GM12878 (cell line): Measurements from ENCODE around the gene ZNF335. TPM values are rescaled to one million over a fixed set of nuclear protein-coding genes. Genes with fewer than 3 reads are reported as not detected.

Experiments
- CBX5 ChIP-seq: sonication (generic); IDR thresholded peaks from 2 replicates; pipeline ENCODE4 v1.6.1; 2016; ENCODE audit warnings: low read depth, moderate library complexity, mild to moderate bottlenecking, inconsistent platforms
- CHD4 ChIP-seq: fragments of 200-600 bp; sonication (generic); IDR thresholded peaks from 2 replicates; pipeline ENCODE4 v1.6.1; 2016; ENCODE audit warnings: mild to moderate bottlenecking
- CREM ChIP-seq: IDR thresholded peaks from 2 replicates; pipeline ENCODE4 v1.6.1; 2014; ENCODE audit warnings: antibody characterized with exemption, low read depth
- DPF2 ChIP-seq: fragments of 450-650 bp; IDR thresholded peaks from 2 replicates; pipeline ENCODE4 v1.6.1; 2017; ENCODE audit warnings: mild to moderate bottlenecking
- ELK1 ChIP-seq: IDR thresholded peaks from 2 replicates; pipeline ENCODE4 v1.6.1; 2012; ENCODE audit warnings: low read depth, low read length, improper control_type of control experiment
- GABPA ChIP-seq: IDR thresholded peaks from 2 replicates; pipeline ENCODE4 v1.6.1; 2014; ENCODE audit warnings: antibody characterized with exemption, low read depth, mild to moderate bottlenecking, inconsistent platforms
- IRF3 ChIP-seq: fragments of 450-650 bp; IDR thresholded peaks from 2 replicates; pipeline ENCODE4 v1.6.1; 2014; ENCODE audit warnings: mild to moderate bottlenecking
- IRF5 ChIP-seq: fragments of 450-650 bp; IDR thresholded peaks from 2 replicates; pipeline ENCODE4 v1.6.1; 2017; ENCODE audit warnings: borderline replicate concordance
- LARP7 ChIP-seq: fragments of 450-650 bp; IDR thresholded peaks from 2 replicates; pipeline ENCODE4 v1.6.1; 2017; ENCODE audit warnings: mild to moderate bottlenecking
- MTA3 ChIP-seq: IDR thresholded peaks from 2 replicates; pipeline ENCODE4 v1.6.1; 2012; ENCODE audit warnings: low read length, inconsistent platforms, borderline replicate concordance
- MXI1 ChIP-seq: fragments of 150-350 bp; IDR thresholded peaks from 2 replicates; pipeline ENCODE4 v1.6.1; 2011; ENCODE audit warnings: low read depth, mild to moderate bottlenecking, inconsistent platforms, low read length, improper control_type of control experiment
- NR2C1 ChIP-seq: fragments of 450-650 bp; IDR thresholded peaks from 2 replicates; pipeline ENCODE4 v1.6.1; 2017; ENCODE audit warnings: antibody characterized with exemption, mild to moderate bottlenecking, moderate library complexity
- PKNOX1 ChIP-seq: fragments of 450-650 bp; IDR thresholded peaks from 2 replicates; pipeline ENCODE4 v1.6.1; 2016; ENCODE audit warnings: mild to moderate bottlenecking
- POLR2AphosphoS2 ChIP-seq: IDR thresholded peaks from 2 replicates; pipeline ENCODE4 v1.6.1; 2011; ENCODE audit warnings: low read depth, mild to moderate bottlenecking, low read length, improper control_type of control experiment, moderate library complexity
- POU2F2 ChIP-seq: IDR thresholded peaks from 3 replicates; pipeline ENCODE4 v1.6.1; 2011; ENCODE audit warnings: low read depth, mild to moderate bottlenecking, low read length, borderline replicate concordance
- RAD51 ChIP-seq: fragments of 450-650 bp; IDR thresholded peaks from 2 replicates; pipeline ENCODE4 v1.6.1; 2016; ENCODE audit warnings: moderate library complexity, mild to moderate bottlenecking, inconsistent platforms
- SIX5 ChIP-seq: IDR thresholded peaks from 2 replicates; pipeline ENCODE4 v1.6.1; 2011; ENCODE audit warnings: mild to moderate bottlenecking, low read depth, low read length, moderate library complexity; ENCODE audit not compliant: severe bottlenecking
- SMAD1 ChIP-seq: fragments of 450-650 bp; IDR thresholded peaks from 2 replicates; pipeline ENCODE4 v1.6.1; 2018; ENCODE audit warnings: mild to moderate bottlenecking, low read depth; ENCODE audit not compliant: partially characterized antibody
- SMC3 ChIP-seq: IDR thresholded peaks from 2 replicates; pipeline ENCODE4 v1.6.1; 2011; ENCODE audit warnings: low read length, improper control_type of control experiment, borderline replicate concordance
- SUPT20H ChIP-seq: IDR thresholded peaks from 2 replicates; pipeline ENCODE4 v1.6.1; 2011; ENCODE audit warnings: low read depth, mild to moderate bottlenecking, low read length, moderate library complexity, borderline replicate concordance; ENCODE audit not compliant: control insufficient read depth
- TAF1 ChIP-seq: IDR thresholded peaks from 2 replicates; pipeline ENCODE4 v1.6.1; 2011; ENCODE audit warnings: mild to moderate bottlenecking, low read depth, low read length, borderline replicate concordance
- TCF12 ChIP-seq: IDR thresholded peaks from 2 replicates; pipeline ENCODE4 v1.6.1; 2011; ENCODE audit warnings: low read depth, mild to moderate bottlenecking, low read length
- ZBED1 ChIP-seq: IDR thresholded peaks from 2 replicates; pipeline ENCODE4 v1.6.1; 2016; ENCODE audit warnings: borderline replicate concordance
- ZNF687 ChIP-seq: fragments of 450-650 bp; IDR thresholded peaks from 2 replicates; pipeline ENCODE4 v1.6.1; 2017; ENCODE audit warnings: mild to moderate bottlenecking, moderate library complexity
- polyA plus RNA-seq, 11 experiments: library from polyadenylated mRNA; depleted of rRNA in 4 of 11; unstranded in 6 of 11; stranded (reverse) in 5 of 11; fragments of >200 nt; fragmentation: Nextera tagmentation in 4 of 11; fragmentation: Illumina TruSeq in 1 of 11; extraction: Ambion mirVana in 4 of 11; extraction: Trizol in 1 of 11; gene quantifications; 1 replicate in 1 of 11; 2 replicates in 10 of 11; pipeline versions ENCODE4 v1.2.1 to v1.2.3, GENCODE V29; 2011 to 2016; ENCODE audit warnings: inconsistent platforms in 2 of 11, missing spikeins in 2 of 11, low read depth in 1 of 11
- total RNA-seq, 4 experiments: library from RNA; depleted of rRNA in 3 of 4; stranded (reverse); fragments of >200 nt in 3 of 4; fragmentation: Illumina TruSeq in 1 of 4; extraction: Trizol in 1 of 4; gene quantifications; 2 replicates each; pipeline versions ENCODE4 v1.2.1 to v1.2.3, GENCODE V29; 2013 to 2021

The ZNF335 gene
- total and polyA plus RNA-seq, 10 of the 15 experiments (the other 5 are each of a cell fraction or from before 2014, with no cell fraction given) = 0.74 to 30.1 (median 14.5) TPM

GRCh38 chr20:45935416-45936046 is 36.5 kb downstream of the ZNF335 start (continued):
- TF ChIP-seq ZNF687 (no peak), PKNOX1 (no peak), POLR2AphosphoS2 (no peak), NR2C1 (no peak), RAD51 (no peak), SUPT20H (no peak), MXI1 (no peak), IRF3 (no peak), IRF5 (no peak), SMAD1 (peak; percentile 74), CREM (no peak), TCF12 (no peak), CBX5 (no peak), POU2F2 (0 out of 3 replicates have a peak, but pooled peaks have one; percentile 39), SIX5 (no peak), ZBED1 (no peak), SMC3 (no peak), GABPA (no peak), DPF2 (no peak), LARP7 (0 out of 2 replicates have a peak, but pooled peaks have one; percentile 21), CHD4 (no peak), MTA3 (no peak), ELK1 (no peak), TAF1 (no peak)
